ENCODE measurements around the gene GDF15. TPM values are rescaled to one million over a fixed set of nuclear protein-coding genes. Genes with fewer than 3 reads are reported as not detected.
A peak's percentile ranks its signal among the peaks of the same experiment; 100 is the strongest.

Gene GDF15
- total RNA-seq, 2 donors from 2014 or later, result 40.5 to 86.1 TPM

- Histone ChIP-seq H3K27ac (peak overlapping the region in 3 of 4 donors; percentile 45 to 59 (median 53)), H3K4me3 (no peak overlapping the region), H3K36me3 (replicated peaks in 1 of 2; ENCODE audit: insufficient read depth in 1 of 2, low read depth in 2 of 2) (no peaks in the 10 kb centered on the region), H3K27me3 (no peaks in the 10 kb centered on the region), H3K4me1 (peaks cover 46% of the 10 kb centered on the region), H3K9me3 (no peaks in the 10 kb centered on the region)
- ATAC-seq, result no peak
- DNase-seq, result no peak
- WGBS, 2 donors, result 80 to 89% methylated on average over 13 to 21 of the region's 21 CpGs
- intact Hi-C loops (cut with DNase I), result no loop called here
- TF ChIP-seq POLR2A (IDR thresholded peaks at IDR 0.05), result no peak
- TF ChIP-seq, protein P1, sequence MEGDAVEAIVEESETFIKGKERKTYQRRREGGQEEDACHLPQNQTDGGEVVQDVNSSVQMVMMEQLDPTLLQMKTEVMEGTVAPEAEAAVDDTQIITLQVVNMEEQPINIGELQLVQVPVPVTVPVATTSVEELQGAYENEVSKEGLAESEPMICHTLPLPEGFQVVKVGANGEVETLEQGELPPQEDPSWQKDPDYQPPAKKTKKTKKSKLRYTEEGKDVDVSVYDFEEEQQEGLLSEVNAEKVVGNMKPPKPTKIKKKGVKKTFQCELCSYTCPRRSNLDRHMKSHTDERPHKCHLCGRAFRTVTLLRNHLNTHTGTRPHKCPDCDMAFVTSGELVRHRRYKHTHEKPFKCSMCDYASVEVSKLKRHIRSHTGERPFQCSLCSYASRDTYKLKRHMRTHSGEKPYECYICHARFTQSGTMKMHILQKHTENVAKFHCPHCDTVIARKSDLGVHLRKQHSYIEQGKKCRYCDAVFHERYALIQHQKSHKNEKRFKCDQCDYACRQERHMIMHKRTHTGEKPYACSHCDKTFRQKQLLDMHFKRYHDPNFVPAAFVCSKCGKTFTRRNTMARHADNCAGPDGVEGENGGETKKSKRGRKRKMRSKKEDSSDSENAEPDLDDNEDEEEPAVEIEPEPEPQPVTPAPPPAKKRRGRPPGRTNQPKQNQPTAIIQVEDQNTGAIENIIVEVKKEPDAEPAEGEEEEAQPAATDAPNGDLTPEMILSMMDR (IDR thresholded peaks at IDR 0.05), result no peak
Measured at GRCh38 chr19:18434411-18435175, 48.6 kb downstream of the GDF15 start.

DNA sequence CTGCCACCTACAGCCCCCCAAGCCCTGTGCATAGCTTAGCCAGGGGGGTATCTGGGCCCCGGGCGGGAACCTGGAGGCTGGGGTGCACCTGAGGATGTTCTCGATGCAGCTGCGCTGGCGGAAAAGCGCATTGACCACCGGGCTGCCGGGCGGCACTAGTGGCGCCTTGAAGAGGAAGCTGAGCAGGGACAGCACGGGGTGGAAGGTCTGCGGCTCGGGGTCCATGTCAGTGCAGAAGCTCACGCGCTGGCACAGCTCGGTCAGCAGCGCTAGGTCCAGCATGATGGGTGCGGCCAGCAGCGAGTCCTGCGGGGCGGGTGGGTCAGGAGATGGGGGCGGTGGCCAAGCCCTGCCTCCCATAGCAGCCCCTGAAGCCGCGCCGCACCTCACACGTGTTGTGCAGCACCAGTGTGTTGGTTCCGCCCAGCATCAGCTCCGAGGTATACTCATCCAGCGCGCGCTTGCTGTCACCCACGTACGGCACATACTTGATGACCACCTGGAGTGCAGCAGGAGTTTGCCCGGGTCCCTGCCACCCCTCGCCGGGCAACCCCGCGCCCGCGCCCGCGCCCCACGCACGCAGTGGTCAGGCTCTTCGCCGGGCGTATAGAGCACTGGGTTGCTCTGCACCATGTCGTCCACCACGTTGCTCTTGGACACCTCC, 49.4 kb downstream of the GDF15 start:
- H3K27me3 ChIP-seq, result no peaks in the 10 kb centered on the region
- no peaks in the 10 kb centered on the region for H3K9me3 ChIP-seq
- DNase-seq (no peak), ATAC-seq (no peak)
- WGBS, 2 donors, result 87 to 95% methylated on average over 17 to 48 of the region's 49 CpGs
- TF ChIP-seq POLR2A (IDR thresholded peaks at IDR 0.05), result no peak
- TF ChIP-seq, protein P1 (IDR thresholded peaks at IDR 0.05), result no peak
- no peaks in the 10 kb centered on the region for H3K36me3 ChIP-seq (replicated peaks in 1 of 2; ENCODE audit: insufficient read depth in 1 of 2, low read depth in 2 of 2)
- intact Hi-C loops (cut with DNase I), result no loop called here
- peaks cover 50% of the 10 kb centered on the region for H3K4me1 ChIP-seq
- H3K4me3 ChIP-seq, result no peak overlapping the region
- H3K27ac ChIP-seq, result no peak overlapping the region

- Histone ChIP-seq H3K4me1 (peaks cover 57% of the 10 kb centered on the region), H3K4me3 (no peak overlapping the region), H3K36me3 (replicated peaks in 1 of 2; ENCODE audit: insufficient read depth in 1 of 2, low read depth in 2 of 2) (no peaks in the 10 kb centered on the region), H3K9me3 (no peaks in the 10 kb centered on the region), H3K27ac (peak overlapping the region in 3 of 4 donors; percentile 84 to 92 (median 90)), H3K27me3 (no peaks in the 10 kb centered on the region)
- no peak for DNase-seq
- no peak for ATAC-seq
- intact Hi-C loops (cut with DNase I), result no loop called here
- TF ChIP-seq, protein P1 (IDR thresholded peaks at IDR 0.05), result no peak
- no peak for TF ChIP-seq POLR2A (IDR thresholded peaks at IDR 0.05)
- WGBS, 2 donors, result 84 to 90% methylated on average over 24 to 41 of the region's 46 CpGs
Measured at GRCh38 chr19:18435842-18436670, 50.1 kb downstream of the GDF15 start.

DNA sequence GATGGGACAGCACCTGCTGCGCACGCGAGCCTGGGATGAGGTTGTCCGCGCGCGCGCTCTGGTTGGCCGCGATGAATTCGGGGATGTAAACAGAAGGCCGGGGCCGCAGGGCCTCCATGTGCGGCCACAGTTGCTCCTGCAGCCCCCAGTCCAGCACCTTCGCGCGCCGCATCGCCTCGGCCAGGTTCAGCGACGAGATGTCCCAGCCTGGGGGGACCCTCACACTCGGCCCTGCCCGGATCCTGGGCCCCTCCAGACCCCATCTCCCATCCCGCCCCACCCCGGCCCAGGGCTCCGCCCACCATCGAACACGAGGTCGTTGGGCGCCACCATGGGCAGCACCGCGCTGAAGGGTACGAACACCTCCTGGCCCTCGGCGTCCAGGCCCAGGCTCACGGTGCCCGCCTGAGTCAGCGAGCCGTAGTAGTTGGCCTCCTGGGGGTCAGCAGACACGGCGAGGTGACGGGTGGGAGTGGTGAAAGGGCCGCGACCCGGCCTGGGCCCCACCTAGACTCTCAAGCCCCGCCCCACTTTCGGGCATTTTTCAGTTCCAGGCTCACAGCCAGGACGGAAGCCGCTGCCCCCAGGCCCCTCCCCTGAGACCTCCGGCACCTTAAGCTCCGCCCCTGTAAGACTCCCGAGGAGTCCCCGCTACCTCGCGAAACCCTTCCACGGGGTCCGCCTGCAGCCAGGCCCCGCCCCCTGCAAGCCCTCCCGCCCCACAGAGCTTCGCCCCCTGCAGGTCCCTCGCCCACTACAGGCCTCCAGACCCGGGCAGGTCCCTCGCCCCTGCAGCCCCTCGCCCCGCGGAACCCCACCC, 50.9 kb downstream of the GDF15 start:
- TF ChIP-seq, protein P1 (IDR thresholded peaks at IDR 0.05), result no peak
- no peak for TF ChIP-seq POLR2A (IDR thresholded peaks at IDR 0.05)
- peak; percentile 47 for ATAC-seq

More for the DNA sequence above, 50.9 kb downstream of the GDF15 start:
- H3K36me3 ChIP-seq (replicated peaks in 1 of 2; ENCODE audit: insufficient read depth in 1 of 2, low read depth in 2 of 2), result no peaks in the 10 kb centered on the region
- H3K4me1 ChIP-seq, result peaks cover 66% of the 10 kb centered on the region
- 47 to 70% methylated on average over 24 to 50 of the region's 67 CpGs for WGBS, 2 donors
- intact Hi-C loops (cut with DNase I), result no loop called here
- H3K4me3 ChIP-seq, result peak overlapping the region; percentile 22 to 27
- peak; percentile 75 to 83 (median 82) for DNase-seq
- peak overlapping the region; percentile 53 to 92 (median 87) for H3K27ac ChIP-seq
- H3K9me3 ChIP-seq, result no peaks in the 10 kb centered on the region
- H3K27me3 ChIP-seq, result no peaks in the 10 kb centered on the region
